Inferior parietal cortex (tissue), 1 donor: Measurements from ENCODE around the gene NUTM2B.
"Not testable (repeated sequence)": the region's sequence is repeated elsewhere in the genome, so short reads cannot be mapped to it uniquely, and the experiment has no call there.

Experiments
- DNase-seq: peaks from one replicate; pipeline ENCODE4 v3.0.0-alpha.2; 2016; ENCODE audit errors: extremely low spot score

The NUTM2B gene

GRCh38 chr10:79726620-79727019 lies 23.6 kb downstream of the NUTM2B start:
- DNase-seq, result not testable (repeated sequence)

DNA sequence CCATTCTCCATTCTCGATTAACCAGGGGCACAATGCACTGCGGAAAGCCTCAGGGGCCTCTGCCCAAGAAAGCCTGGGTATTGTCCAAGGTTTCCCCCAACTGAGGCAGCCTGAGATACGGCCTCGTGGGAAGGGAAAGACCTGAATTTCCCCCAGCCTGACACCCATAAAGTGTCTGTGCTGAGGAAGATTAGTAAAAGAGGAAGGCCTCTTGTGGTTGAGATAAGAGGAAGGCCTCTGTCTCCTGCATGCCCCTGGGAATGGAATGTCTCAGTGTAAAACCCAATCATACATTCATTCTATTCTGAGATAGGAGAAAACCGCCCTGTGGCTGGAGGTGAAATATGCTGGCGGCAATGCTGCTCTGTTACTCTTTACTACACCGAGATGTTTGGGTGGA lies 41.8 kb downstream of the NUTM2B start:
- DNase-seq, result not testable (repeated sequence)

DNA sequence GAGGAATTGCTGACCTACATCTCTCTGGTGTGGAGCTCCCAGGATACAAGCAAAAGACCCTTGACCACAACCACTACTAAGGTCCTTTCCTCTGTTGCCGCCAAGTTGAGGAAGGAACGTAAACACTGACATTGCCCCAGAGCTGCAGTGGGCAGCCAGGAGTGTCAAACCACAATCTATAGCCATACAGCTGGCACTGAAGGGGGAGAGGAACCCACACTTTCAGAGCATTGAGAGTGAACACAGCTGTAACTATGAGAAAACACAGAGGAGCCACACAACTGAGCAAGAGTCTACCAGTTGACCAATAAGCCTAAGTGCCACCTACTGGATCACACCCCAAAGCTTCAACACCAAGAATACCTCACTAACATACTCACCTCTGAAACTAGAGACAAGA lies 45.5 kb downstream of the NUTM2B start:
- not testable (repeated sequence) for DNase-seq

DNA sequence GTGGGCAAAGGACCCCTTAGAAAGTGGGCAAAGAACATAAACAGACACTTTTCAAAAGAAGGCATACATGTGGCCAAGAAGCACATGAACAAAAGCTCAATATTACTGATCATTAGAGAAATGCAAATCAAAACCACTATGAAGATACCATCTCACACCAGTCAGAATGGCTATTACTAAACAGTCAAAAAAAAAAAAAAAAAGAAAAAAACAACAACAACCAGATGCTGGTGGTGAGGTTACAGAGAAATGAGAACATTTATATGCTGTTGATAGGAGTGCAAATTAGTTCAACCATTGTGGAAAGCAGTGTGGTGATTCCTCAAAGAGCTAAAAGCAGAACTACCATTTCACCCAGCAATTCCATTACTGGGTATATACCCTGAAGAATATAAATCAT lies 50.6 kb downstream of the NUTM2B start:
- DNase-seq, result not testable (repeated sequence)

DNA sequence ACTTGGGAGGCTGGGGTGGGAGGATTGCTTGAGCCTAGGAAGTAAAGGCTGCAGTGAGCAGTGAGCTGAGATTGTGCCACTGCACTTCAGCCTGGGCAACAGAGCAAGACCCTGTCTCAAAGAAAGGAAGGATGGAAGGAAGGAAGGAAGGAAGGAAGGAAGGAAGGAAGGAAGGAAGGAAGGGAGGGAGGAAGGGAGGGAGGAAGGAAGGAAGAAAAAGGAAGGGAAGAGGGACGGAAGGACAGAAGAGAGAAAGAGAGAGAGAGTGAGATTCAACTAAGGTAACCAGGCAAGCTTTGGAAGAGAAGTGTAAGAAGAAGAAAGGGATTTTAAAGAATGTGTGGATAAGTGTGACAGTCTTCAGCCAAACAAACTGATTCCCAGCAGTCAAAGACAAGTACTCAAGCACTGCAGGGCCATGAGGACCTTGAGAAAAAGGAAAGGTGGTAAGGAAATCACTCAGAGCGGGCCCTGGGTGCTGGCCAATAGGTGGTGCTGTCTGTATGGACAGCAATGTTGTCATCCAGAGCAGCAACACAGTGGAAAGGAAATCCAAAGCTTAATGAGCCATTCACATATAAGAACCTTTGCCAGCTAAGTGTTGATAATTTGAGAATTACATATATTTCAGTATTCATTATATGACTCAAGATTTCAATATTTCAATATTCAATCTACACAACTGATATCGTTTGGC lies 55.4 kb downstream of the NUTM2B start:
- not testable (repeated sequence) for DNase-seq
